ENCODE results near the gene CYB5D1.

- TF ChIP-seq CTCF (IDR thresholded peaks at IDR 0.05) (no peak), POLR2A (IDR thresholded peaks at IDR 0.05) (no peak)
Measured at GRCh38 chr17:7878234-7878633, 20.4 kb downstream of the CYB5D1 start.
